Measurements from ENCODE around the gene SLC41A1.
A peak's percentile ranks its signal among the peaks of the same experiment; 100 is the strongest.

SLC41A1 gene

GRCh38 chr1:205749234-205750137, 63.5 kb downstream of the SLC41A1 start:
- peak; percentile 73 for DNase-seq

- peak; percentile 45 for DNase-seq
Observed at GRCh38 chr1:205748403-205749233, 64.4 kb downstream of the SLC41A1 start.

GRCh38 chr1:205746757-205747412, 66.1 kb downstream of the SLC41A1 start:
- DNase-seq: peak; percentile 70

GRCh38 chr1:205744403-205744802, 68.6 kb downstream of the SLC41A1 start:
- DNase-seq: no peak

GRCh38 chr1:205743977-205744376, 69.0 kb downstream of the SLC41A1 start:
- no peak for DNase-seq

- DNase-seq: no peak
Observed at GRCh38 chr1:205741681-205742080, 71.3 kb downstream of the SLC41A1 start.

- DNase-seq: no peak
Observed at GRCh38 chr1:205739348-205740160, 73.4 kb downstream of the SLC41A1 start.
